Muscle of arm (tissue), 12 donors: ENCODE results near the gene RBMS1. TPM values are rescaled to one million over a fixed set of nuclear protein-coding genes. Genes with fewer than 3 reads are reported as not detected.

Experiments
- DNase-seq: peaks from one replicate; pipeline ENCODE4 v3.0.0-alpha.2; 2013
- polyA plus RNA-seq, 12 donors: library from polyadenylated mRNA; unstranded; fragments of 120-200 nt; gene quantifications; one replicate each; pipeline ENCODE4 v1.2.1, GENCODE V29; 2013; ENCODE audit not compliant: insufficient read length in 12 of 12

Gene RBMS1
- polyA plus RNA-seq, 12 donors, result 54.1 to 280 (median 76.3) TPM

GRCh38 chr2:160227293-160227915, 266.2 kb downstream of the RBMS1 start:
- no peak for DNase-seq

DNA sequence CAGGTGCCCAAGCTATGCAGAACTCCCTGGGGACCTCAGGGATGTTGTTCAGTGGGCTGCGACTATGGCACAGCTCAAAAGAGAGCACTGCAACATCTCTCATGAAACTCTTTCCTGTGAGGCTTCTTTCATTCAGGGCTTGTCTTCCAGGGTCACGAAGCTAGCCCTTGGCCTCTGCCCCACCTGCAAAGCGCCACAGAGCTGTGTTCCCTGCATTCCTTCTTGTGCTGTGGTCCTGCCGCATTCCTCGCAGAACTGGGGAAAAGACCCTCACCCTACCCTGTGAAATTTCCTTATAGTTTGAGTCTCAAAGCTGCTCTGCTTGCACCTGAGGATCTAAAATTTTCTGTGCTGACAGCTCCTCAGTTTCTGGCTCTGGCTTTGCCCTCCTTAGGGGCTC, 267.2 kb downstream of the RBMS1 start:
- no peak for DNase-seq

DNA sequence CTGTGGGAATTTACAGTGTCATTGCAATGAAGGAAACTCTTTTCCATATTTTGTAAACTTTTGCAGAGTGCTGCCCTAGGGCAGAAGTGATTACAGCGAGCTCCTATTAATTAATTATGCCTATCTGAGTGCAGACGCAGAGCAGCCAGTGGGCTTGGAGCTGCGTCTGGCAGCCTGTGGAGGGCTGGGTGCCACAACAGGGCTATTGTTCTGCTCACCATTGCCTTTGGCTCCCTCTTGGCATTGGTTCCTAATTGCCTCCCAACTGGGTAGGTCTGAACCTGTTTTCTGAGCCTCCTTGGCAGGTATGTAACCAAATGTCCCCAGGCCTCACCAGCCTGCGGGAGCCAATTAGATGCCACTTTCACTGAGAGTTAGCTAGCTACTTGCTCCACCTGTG, 267.9 kb downstream of the RBMS1 start:
- DNase-seq, result no peak

GRCh38 chr2:160224507-160224906, 269.1 kb downstream of the RBMS1 start:
- no peak for DNase-seq

GRCh38 chr2:160224060-160224459, 269.5 kb downstream of the RBMS1 start:
- no peak for DNase-seq

GRCh38 chr2:160223560-160223959, 270.0 kb downstream of the RBMS1 start:
- DNase-seq, result no peak

DNA sequence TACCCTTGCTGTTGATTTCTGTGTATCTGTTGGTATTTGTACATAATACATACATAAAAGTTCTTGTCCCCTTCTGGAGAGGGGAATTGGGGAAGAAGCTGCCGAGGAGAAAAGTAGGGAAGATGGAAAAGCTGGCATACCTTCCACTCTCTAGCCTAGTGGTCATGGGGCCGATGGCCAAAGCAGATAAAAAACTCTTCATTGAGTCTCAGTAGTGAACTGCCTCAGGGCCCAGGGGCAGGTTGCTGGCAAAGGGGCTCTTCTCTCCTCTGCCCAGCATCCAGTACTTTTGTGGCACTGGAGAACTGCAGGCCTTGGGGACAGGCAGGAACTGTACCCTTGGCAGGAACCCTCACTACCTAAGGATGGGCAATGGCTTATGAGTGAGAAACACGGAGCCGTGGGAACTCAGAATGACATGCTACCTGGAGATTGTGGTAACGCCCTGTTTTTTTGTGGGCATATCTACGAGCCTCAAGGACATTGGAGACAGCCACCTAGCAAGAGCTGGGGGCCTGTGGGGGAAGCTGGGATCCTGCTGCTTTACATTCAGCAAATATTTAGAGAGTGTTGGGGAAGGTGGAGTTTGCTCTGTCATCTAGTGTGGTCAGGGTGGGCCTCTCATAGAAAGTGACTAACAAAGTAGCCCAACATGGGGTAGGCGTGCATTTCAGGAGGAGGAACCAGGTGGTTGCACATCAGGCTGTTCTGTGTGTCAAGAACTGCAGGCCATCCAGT, 270.9 kb downstream of the RBMS1 start:
- DNase-seq, result no peak
